ENCODE measurements around the gene MBNL1.

MBNL1 gene

GRCh38 chr3:152348436-152349177 lies 79.9 kb downstream of the MBNL1 start:
- no peak for DNase-seq (ENCODE audit: extremely low read depth, low read depth)
- no peak for TF ChIP-seq CTCF (IDR thresholded peaks at IDR 0.05; ENCODE audit: low read depth, low read length)

DNA sequence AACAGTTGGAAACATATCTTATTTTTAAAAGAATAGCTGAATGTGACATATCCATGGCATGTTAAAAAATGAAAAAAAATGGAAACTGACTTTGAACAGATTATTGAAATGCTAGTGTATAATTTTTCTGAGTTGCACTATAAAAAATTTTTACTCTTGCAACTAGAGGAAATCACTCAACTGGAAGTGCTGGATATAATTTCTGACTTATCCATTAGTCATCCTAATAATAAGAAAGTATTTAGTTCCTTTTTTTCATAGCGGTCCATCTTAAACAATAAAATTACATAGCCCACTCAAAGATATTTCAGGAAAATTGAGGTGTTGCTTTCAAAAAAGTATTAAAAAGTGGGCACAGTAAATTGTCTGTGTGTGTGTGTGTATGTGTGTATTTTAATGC lies 80.7 kb downstream of the MBNL1 start:
- no peak for DNase-seq (ENCODE audit: extremely low read depth, low read depth)
- no peak for TF ChIP-seq CTCF (IDR thresholded peaks at IDR 0.05; ENCODE audit: low read depth, low read length)

DNA sequence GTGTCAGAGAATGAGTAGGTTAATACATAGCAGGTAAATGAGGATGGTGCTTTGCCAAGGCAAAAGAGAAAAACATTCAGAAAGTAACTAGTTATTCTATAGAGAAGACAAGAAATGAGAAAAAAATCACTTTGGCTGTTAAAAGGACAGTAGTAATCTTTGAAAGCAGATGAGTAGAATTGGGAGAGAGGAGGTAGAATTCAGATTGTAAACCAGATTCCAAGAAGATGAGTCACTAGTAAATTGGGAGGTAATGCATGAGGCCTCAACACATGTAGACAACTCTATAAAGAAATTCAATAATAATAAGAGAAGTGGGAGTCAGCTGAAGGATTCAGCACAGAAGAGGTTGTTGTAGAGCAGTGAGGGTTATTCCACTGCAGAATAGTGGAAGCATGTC lies 81.4 kb downstream of the MBNL1 start:
- no peak for TF ChIP-seq CTCF (IDR thresholded peaks at IDR 0.05; ENCODE audit: low read depth, low read length)
- no peak for DNase-seq (ENCODE audit: extremely low read depth, low read depth)

DNA sequence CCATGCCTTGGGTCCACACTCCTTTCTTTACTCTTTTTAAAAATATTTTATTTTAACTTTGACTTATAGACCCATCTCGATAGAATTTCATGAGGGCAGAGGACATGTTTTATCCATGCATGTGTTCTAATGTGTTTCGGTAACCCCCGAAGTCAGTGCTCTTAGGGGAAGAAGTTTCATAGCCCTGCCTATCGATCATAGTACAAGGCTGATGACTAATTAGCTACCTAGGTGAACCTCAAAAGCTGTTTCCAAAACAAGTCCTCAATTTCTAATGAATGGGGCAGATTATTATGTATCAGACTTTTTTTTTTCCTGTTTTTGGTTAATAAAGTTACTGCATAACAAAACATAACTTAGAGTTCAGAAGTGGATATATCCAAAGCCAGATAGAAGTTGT lies 82.0 kb downstream of the MBNL1 start:
- TF ChIP-seq CTCF (IDR thresholded peaks at IDR 0.05; ENCODE audit: low read depth, low read length): no peak
- DNase-seq (ENCODE audit: extremely low read depth, low read depth): no peak

GRCh38 chr3:152352554-152352953 lies 83.8 kb downstream of the MBNL1 start:
- DNase-seq (ENCODE audit: extremely low read depth, low read depth): no peak
- no peak for TF ChIP-seq CTCF (IDR thresholded peaks at IDR 0.05; ENCODE audit: low read depth, low read length)

DNA sequence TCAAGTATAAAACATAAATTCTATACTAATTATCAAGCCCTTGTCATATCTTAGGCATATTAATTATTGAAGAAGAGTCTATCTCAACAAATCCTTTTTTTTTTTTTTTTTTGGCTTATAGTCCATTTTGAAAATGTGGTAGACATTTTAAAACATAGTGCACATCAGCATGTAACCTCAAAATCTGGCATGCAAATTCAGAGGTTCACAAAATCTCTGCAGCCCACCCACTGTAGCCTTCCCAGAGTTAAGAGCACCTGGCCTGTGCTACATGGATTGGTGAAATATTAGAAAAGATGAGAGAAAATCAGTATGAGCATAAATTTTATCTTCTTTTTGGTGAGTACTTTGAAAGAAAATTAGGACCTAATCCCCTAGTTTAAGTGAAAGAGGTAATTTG lies 84.8 kb downstream of the MBNL1 start:
- no peak for TF ChIP-seq CTCF (IDR thresholded peaks at IDR 0.05; ENCODE audit: low read depth, low read length)
- DNase-seq (ENCODE audit: extremely low read depth, low read depth): no peak

DNA sequence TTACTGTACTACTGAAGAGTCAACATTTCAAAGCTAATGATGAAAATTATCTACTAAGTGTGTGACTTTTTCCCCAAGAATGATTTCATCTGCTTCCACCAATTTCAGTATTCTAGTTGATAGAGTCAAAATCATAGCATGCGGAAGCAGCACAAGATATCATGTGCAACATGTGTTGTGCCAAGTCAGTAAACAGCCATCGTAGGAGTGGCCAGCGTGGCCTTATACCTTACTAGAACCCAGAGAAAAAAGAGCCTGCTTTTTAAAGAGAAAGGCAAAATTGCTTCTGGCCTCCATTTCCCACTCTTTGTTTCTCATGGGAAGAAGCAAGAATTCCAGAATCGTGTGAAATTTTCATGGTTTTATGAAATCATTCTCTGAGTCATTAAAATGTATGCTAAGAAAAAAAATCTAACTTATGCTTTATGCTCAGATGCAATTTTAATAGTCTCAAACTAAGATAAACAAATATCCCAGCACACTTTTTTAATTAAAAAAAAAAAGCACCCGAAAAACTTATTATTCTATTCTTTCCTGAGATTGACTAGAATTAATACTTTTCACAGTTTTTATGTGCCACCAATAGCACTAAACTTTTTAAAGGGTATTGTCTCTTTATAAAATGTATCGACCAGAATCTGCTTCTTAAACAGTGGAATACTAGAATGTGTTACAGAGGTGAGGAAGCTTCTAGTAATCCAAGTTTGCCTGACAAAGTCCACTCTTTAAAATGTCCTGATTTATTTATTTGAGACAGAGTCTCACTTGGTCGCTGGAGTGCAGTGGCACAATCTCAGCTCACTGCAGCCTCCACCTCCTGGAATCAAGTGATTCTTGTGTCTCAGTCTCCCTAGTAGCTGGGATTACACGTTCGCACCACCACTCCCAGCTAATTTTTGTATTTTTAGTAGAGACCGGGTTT lies 87.3 kb downstream of the MBNL1 start:
- peak; percentile 11 for DNase-seq (ENCODE audit: extremely low read depth, low read depth)
- no peak for TF ChIP-seq CTCF (IDR thresholded peaks at IDR 0.05; ENCODE audit: low read depth, low read length)

All from AG09319 (cell line).